Endothelial cell of umbilical vein (primary cell): ENCODE data around the gene S100A4. TPM values are rescaled to one million over a fixed set of nuclear protein-coding genes. Genes with fewer than 3 reads are reported as not detected.

Experiments used
- BruUV-seq: library from RNA; stranded (reverse); fragments of 400-500 nt; replicated peaks from 2 replicates; lab custom pipeline; 2021; lab: Mats Ljungman, UMichigan
- CTCF ChIA-PET: fragments of 300-600, 350-600 bp; sonication (Branson Sonifier 250); formaldehyde crosslinking; loops from one replicate; lab custom pipeline; 2021; ENCODE audit warnings: antibody characterized with exemption, inconsistent platforms; lab: Charles Lee
- POLR2A ChIA-PET: fragments of 300-600, 350-600 bp; sonication (Branson Sonifier 250); formaldehyde crosslinking; loops from one replicate; lab custom pipeline; 2021; ENCODE audit warnings: antibody characterized with exemption, inconsistent platforms; lab: Charles Lee
- DNase-seq: peaks from one replicate; pipeline ENCODE4 v3.0.0-alpha.2; 2011; ENCODE audit warnings: low read depth, low spot score
- FAIRE-seq: peaks from 2 replicates; lab custom pipeline; 2011; peaks lifted over from hg19 to GRCh38; lab: Jason Lieb, UNC
- H2AFZ ChIP-seq: 2 replicates; pipeline ENCODE4 v1.6.0; 2012; ENCODE audit warnings: low read depth, low read length, control low read depth, inconsistent platforms
- H3K27ac ChIP-seq: 2 replicates; pipeline ENCODE4 v1.5.1; 2011; ENCODE audit warnings: low read depth, mild to moderate bottlenecking, control low read depth, low read length, moderate library complexity; ENCODE audit not compliant: insufficient read depth
- H3K27me3 ChIP-seq, 2 experiments: 2 replicates each; pipeline versions ENCODE4 v1.6.0 to v1.6.1; 2011; ENCODE audit warnings: low read length in 2 of 2, mixed read lengths in 1 of 2; ENCODE audit not compliant: control insufficient read depth in 2 of 2, insufficient read depth in 2 of 2
- H3K36me3 ChIP-seq, 2 experiments: 2 replicates in 1 of 2; 3 replicates in 1 of 2; pipeline ENCODE4 v1.5.1; 2011; ENCODE audit warnings: low read length in 2 of 2, mild to moderate bottlenecking in 1 of 2, moderate library complexity in 1 of 2; ENCODE audit not compliant: control insufficient read depth in 2 of 2, insufficient read depth in 2 of 2; ENCODE audit errors: extremely low read depth in 1 of 2
- H3K4me1 ChIP-seq: 3 replicates; pipeline ENCODE4 v1.5.1; 2011; ENCODE audit warnings: mild to moderate bottlenecking, low read length; ENCODE audit not compliant: control insufficient read depth, insufficient read depth; ENCODE audit errors: extremely low read depth
- H3K4me2 ChIP-seq: 2 replicates; pipeline ENCODE4 v1.6.1; 2011; ENCODE audit warnings: low read length, control low read depth, mixed read lengths; ENCODE audit not compliant: insufficient read depth
- H3K4me3 ChIP-seq, 3 experiments: fragments of 200-600 bp in 1 of 3; sonication (generic), shearing (Covaris generic) in 1 of 3; replicated peaks in 1 of 3; 2 replicates each; pipeline ENCODE4 v1.5.1; 2011 to 2016; ENCODE audit warnings: control low read depth in 3 of 3, low read length in 3 of 3, mild to moderate bottlenecking in 2 of 3, inconsistent platforms in 1 of 3, low read depth in 1 of 3, moderate library complexity in 1 of 3; ENCODE audit not compliant: insufficient read depth in 1 of 3
- H3K79me2 ChIP-seq: 2 replicates; pipeline ENCODE4 v1.6.0; 2012; ENCODE audit warnings: low read length, inconsistent platforms; ENCODE audit not compliant: control insufficient read depth, insufficient read depth
- H3K9ac ChIP-seq: replicated peaks from 2 replicates; pipeline ENCODE3; 2011; ENCODE audit warnings: low read length, control low read depth; ENCODE audit not compliant: insufficient read depth; ENCODE audit errors: extremely low read depth
- H3K9me1 ChIP-seq: replicated peaks from 3 replicates; pipeline ENCODE4 v1.6.0; 2011; ENCODE audit warnings: mild to moderate bottlenecking, low read length; ENCODE audit not compliant: control insufficient read depth, insufficient read depth; ENCODE audit errors: extremely low read depth
- H3K9me3 ChIP-seq: replicated peaks from 2 replicates; pipeline ENCODE4 v1.5.1; 2012; ENCODE audit warnings: low read length, inconsistent platforms; ENCODE audit not compliant: control insufficient read depth, insufficient read depth
- H4K20me1 ChIP-seq: replicated peaks from 2 replicates; pipeline ENCODE3; 2011; ENCODE audit warnings: mild to moderate bottlenecking, low read length; ENCODE audit not compliant: control insufficient read depth, insufficient read depth; ENCODE audit errors: extremely low read depth
- EZH2 ChIP-seq: IDR thresholded peaks from 2 replicates; pipeline ENCODE4 v1.6.1; 2012; ENCODE audit warnings: borderline replicate concordance, low read depth, mild to moderate bottlenecking, moderate library complexity, low read length, inconsistent platforms; ENCODE audit not compliant: severe bottlenecking
- FOS ChIP-seq: IDR thresholded peaks from 2 replicates; pipeline ENCODE4 v1.6.1; 2011; ENCODE audit warnings: mild to moderate bottlenecking, low read length, moderate library complexity, borderline replicate concordance; ENCODE audit not compliant: insufficient read depth
- GATA2 ChIP-seq: IDR thresholded peaks from 2 replicates; pipeline ENCODE4 v1.7.0; 2011; ENCODE audit warnings: low read depth, mild to moderate bottlenecking, moderate library complexity, mixed read lengths, low read length; ENCODE audit not compliant: insufficient read length, insufficient read depth
- JUN ChIP-seq: IDR thresholded peaks from 2 replicates; pipeline ENCODE4 v1.6.1; 2011; ENCODE audit warnings: borderline replicate concordance, low read depth; ENCODE audit not compliant: insufficient read length, insufficient read depth
- MYC ChIP-seq: IDR thresholded peaks from one replicate; pipeline ENCODE4 v1.6.1; 2011; ENCODE audit warnings: mild to moderate bottlenecking, low read depth, low read length
- POLR2A ChIP-seq: IDR thresholded peaks from 2 replicates; pipeline ENCODE4 v1.6.1; 2012; ENCODE audit warnings: low read depth, mild to moderate bottlenecking, control low read depth, low read length
- POLR2AphosphoS5 ChIP-seq: IDR thresholded peaks from 2 replicates; pipeline ENCODE4 v1.6.1; 2012; ENCODE audit warnings: low read depth, mild to moderate bottlenecking, control low read depth, low read length, moderate library complexity; ENCODE audit not compliant: insufficient read depth
- dilution Hi-C: fragments of 300-500 bp; cut with MboI; formaldehyde crosslinking; loops from one replicate; pipeline ENCODE4 v1.15.0; 2019; ENCODE audit warnings: low sequenced_read_pairs; ENCODE audit not compliant: extremely low pct_ligation_motif_present
- intact Hi-C: fragments of 100-400 bp; cut with micrococcal nuclease; formaldehyde crosslinking; loops from one replicate; pipeline ENCODE4 v1.10.0; 2022
- polyA plus RNA-seq, 4 experiments: library from polyadenylated mRNA; depleted of rRNA in 3 of 4; stranded (reverse) in 3 of 4; unstranded in 1 of 4; fragments of >200 nt; gene quantifications; 2 replicates each; pipeline versions ENCODE4 v1.2.1 to v1.2.3, GENCODE V29; 2011 to 2012; ENCODE audit warnings: missing spikeins in 1 of 4
- total RNA-seq: library from RNA; stranded (reverse); gene quantifications from 2 replicates; pipeline ENCODE4 v1.2.3, GENCODE V29; 2021
- TF ChIP-seq, protein P1 (sequence below): IDR thresholded peaks from 2 replicates; pipeline ENCODE4 v1.6.1; 2011; ENCODE audit not compliant: insufficient read depth, insufficient read length
- TF ChIP-seq, protein P2 (sequence below), 2 donors: IDR thresholded peaks; 1 replicate in 1 of 2; 2 replicates in 1 of 2; pipeline ENCODE4 v1.5.1; 2011; ENCODE audit warnings: low read length in 2 of 2, mild to moderate bottlenecking in 2 of 2, moderate library complexity in 2 of 2, control low read depth in 1 of 2, inconsistent platforms in 1 of 2, low read depth in 1 of 2; ENCODE audit not compliant: insufficient read depth in 1 of 2; ENCODE audit errors: extremely low read depth in 1 of 2

The S100A4 gene
- total and polyA plus RNA-seq, 2 donors (not counting 3 experiments of a cell fraction or from before 2014, with no cell fraction given), result 1.1 TPM; not detected in 1

DNA sequence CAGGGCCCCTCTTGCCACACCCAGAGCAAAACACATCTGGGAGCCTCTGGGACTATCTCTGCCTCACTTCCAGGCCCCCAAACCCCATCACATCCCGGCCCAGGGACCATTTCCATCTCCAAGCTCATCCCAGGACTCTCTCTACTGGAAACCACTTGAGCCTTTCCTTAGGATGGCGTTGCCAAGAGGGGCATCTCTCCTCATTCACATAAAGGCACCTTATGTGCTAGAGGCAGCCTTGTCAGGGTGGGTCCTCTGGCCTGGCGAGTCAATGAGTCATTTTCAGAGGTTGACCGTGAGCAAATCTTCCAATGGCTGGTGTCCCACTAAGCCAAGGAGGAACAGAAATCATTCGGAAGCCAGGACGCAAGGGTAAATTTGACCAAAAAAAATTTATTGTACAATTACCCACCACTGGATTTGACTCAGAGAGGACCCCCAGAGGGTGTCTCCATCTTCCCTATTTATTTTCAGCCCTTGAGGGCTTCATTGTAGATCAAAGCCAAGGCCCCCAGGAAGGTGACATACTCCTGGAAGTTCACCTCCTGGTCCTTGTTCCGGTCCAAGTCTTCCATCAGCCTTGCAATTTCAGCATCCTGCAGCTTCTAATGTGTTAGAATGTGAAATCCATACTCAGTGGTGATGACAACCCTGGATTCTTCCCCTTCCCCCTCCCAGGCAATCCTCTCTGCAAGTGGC lies 11.2 kb downstream of the S100A4 start:
- FAIRE-seq, result no peak
- Histone ChIP-seq H2AFZ (no peak overlapping the region), H3K4me2 (peak overlapping the region; percentile 91), H4K20me1 (no peaks in the 10 kb centered on the region), H3K79me2 (peaks cover 15% of the 10 kb centered on the region), H3K27me3 (no peaks in the 10 kb centered on the region), H3K9me1 (no peaks in the 10 kb centered on the region), H3K27ac (peak overlapping the region; percentile 96), H3K9ac (peak overlapping the region; percentile 86), H3K4me1 (peaks cover 43% of the 10 kb centered on the region), H3K36me3 (no peaks in the 10 kb centered on the region), H3K4me3 (peak overlapping the region; percentile 34 to 84 (median 81)), H3K9me3 (no peaks in the 10 kb centered on the region)
- no peak for TF ChIP-seq MYC
- intact Hi-C loops, result no loop called here
- dilution Hi-C loops, result no loop called here
- CTCF ChIA-PET, result interaction anchor here (0.9 to 5.8 kb wide), 11 partner anchors 10 to 119 kb away, joined by 3 to 216 read pairs (median 12); partner anchors contain the start of genes S100A1, S100A13, S100A2 and S100A3
- no peak for DNase-seq
- BruUV-seq, result TSS peak; percentile 93
- POLR2A ChIA-PET, result interaction anchor here (0.6 to 3.9 kb wide), 6 partner anchors 11 to 193 kb away, joined by 3 to 32 read pairs (median 5); partner anchors contain the start of genes CHTOP, INTS3, S100A13 and S100A2

- dilution Hi-C loops (no loop called here), intact Hi-C loops (loop anchor here (1.0 kb wide), 5 partner anchors 22 to 100 kb away; partner anchors contain the start of gene S100A13)
- Histone ChIP-seq H3K9me3 (no peaks in the 10 kb centered on the region), H3K27me3 (no peaks in the 10 kb centered on the region), H3K9ac (peak overlapping the region; percentile 77), H3K9me1 (no peaks in the 10 kb centered on the region), H3K79me2 (peaks cover 15% of the 10 kb centered on the region), H3K4me2 (peak overlapping the region; percentile 91), H3K27ac (peak overlapping the region; percentile 96), H3K4me1 (peaks cover 43% of the 10 kb centered on the region), H4K20me1 (no peaks in the 10 kb centered on the region), H3K4me3 (peak overlapping the region in 2 of 3 experiments; percentile 7 to 81), H2AFZ (no peak overlapping the region), H3K36me3 (no peaks in the 10 kb centered on the region)
- TF ChIP-seq, protein P1, sequence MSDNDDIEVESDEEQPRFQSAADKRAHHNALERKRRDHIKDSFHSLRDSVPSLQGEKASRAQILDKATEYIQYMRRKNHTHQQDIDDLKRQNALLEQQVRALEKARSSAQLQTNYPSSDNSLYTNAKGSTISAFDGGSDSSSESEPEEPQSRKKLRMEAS, result peak; percentile 35
- TF ChIP-seq POLR2A, result peak; percentile 95
- peak; percentile 92 for TF ChIP-seq POLR2AphosphoS5
- peak; percentile 86 for TF ChIP-seq JUN
- TF ChIP-seq GATA2, result peak; percentile 84
- TF ChIP-seq, protein P2, sequence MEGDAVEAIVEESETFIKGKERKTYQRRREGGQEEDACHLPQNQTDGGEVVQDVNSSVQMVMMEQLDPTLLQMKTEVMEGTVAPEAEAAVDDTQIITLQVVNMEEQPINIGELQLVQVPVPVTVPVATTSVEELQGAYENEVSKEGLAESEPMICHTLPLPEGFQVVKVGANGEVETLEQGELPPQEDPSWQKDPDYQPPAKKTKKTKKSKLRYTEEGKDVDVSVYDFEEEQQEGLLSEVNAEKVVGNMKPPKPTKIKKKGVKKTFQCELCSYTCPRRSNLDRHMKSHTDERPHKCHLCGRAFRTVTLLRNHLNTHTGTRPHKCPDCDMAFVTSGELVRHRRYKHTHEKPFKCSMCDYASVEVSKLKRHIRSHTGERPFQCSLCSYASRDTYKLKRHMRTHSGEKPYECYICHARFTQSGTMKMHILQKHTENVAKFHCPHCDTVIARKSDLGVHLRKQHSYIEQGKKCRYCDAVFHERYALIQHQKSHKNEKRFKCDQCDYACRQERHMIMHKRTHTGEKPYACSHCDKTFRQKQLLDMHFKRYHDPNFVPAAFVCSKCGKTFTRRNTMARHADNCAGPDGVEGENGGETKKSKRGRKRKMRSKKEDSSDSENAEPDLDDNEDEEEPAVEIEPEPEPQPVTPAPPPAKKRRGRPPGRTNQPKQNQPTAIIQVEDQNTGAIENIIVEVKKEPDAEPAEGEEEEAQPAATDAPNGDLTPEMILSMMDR (IDR thresholded peaks at IDR 0.05; ENCODE audit: extremely low read depth in 1 of 2, insufficient read depth in 1 of 2, low read depth in 1 of 2, low read length in 2 of 2), result no peak
- TF ChIP-seq EZH2, result no peak
- TF ChIP-seq FOS, result peak; percentile 99
- peak; percentile 84 for TF ChIP-seq MYC
- ChIA-PET POLR2A (interaction anchor here (1.5 to 3.9 kb wide), 4 partner anchors 12 to 94 kb away, joined by 4 to 32 read pairs (median 10); partner anchors contain the start of genes S100A13, S100A2 and S100A4), CTCF (interaction anchor here (0.6 to 5.8 kb wide), 20 partner anchors 9 to 232 kb away, joined by 3 to 216 read pairs (median 8); partner anchors contain the start of genes CHTOP, S100A1, S100A13 and S100A16)
- DNase-seq (peak; percentile 94), FAIRE-seq (peak; percentile 97)
- BruUV-seq, result no TSS peak
Observed at GRCh38 chr1:153533689-153534201, 11.9 kb downstream of the S100A4 start.
